ENCODE results near the gene GNA12.

DNA sequence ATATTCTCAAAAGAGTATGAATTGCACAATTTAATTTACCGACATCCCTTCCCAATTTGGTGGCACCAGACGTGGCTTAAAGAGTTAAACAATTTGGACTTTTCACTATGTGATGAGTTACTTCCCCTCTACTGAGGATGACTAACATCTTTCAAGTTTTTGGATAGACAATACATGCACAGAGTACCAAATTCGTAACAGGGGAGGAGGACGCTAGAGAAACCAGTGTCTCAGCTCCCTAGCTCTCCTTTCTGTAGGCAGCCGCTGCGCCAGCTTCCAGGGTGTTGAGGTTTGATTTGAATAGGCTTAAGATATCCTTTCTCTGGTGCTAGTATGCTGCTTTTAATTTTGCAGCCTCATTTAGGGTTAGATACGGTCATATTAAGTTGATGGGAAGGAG is 69.2 kb downstream of the GNA12 start:
- TF ChIP-seq TCF12 (IDR thresholded peaks at IDR 0.05; ENCODE audit: low read depth) = no peak
- no peak for TF ChIP-seq CREB1 (IDR thresholded peaks at IDR 0.05; ENCODE audit: low read depth)
- TF ChIP-seq, protein P1, sequence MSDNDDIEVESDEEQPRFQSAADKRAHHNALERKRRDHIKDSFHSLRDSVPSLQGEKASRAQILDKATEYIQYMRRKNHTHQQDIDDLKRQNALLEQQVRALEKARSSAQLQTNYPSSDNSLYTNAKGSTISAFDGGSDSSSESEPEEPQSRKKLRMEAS (IDR thresholded peaks at IDR 0.05) = no peak
- no peak for TF ChIP-seq EP300 (IDR thresholded peaks at IDR 0.05; ENCODE audit: borderline replicate concordance)
- TF ChIP-seq YY1 (IDR thresholded peaks at IDR 0.05; ENCODE audit: low read depth) = no peak
- TF ChIP-seq, protein P2, sequence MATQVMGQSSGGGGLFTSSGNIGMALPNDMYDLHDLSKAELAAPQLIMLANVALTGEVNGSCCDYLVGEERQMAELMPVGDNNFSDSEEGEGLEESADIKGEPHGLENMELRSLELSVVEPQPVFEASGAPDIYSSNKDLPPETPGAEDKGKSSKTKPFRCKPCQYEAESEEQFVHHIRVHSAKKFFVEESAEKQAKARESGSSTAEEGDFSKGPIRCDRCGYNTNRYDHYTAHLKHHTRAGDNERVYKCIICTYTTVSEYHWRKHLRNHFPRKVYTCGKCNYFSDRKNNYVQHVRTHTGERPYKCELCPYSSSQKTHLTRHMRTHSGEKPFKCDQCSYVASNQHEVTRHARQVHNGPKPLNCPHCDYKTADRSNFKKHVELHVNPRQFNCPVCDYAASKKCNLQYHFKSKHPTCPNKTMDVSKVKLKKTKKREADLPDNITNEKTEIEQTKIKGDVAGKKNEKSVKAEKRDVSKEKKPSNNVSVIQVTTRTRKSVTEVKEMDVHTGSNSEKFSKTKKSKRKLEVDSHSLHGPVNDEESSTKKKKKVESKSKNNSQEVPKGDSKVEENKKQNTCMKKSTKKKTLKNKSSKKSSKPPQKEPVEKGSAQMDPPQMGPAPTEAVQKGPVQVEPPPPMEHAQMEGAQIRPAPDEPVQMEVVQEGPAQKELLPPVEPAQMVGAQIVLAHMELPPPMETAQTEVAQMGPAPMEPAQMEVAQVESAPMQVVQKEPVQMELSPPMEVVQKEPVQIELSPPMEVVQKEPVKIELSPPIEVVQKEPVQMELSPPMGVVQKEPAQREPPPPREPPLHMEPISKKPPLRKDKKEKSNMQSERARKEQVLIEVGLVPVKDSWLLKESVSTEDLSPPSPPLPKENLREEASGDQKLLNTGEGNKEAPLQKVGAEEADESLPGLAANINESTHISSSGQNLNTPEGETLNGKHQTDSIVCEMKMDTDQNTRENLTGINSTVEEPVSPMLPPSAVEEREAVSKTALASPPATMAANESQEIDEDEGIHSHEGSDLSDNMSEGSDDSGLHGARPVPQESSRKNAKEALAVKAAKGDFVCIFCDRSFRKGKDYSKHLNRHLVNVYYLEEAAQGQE (IDR thresholded peaks at IDR 0.05; ENCODE audit: low read depth) = no peak
- no peak for TF ChIP-seq TAF1 (IDR thresholded peaks at IDR 0.05; ENCODE audit: low read depth)
- TF ChIP-seq ZBTB7A (IDR thresholded peaks at IDR 0.05; ENCODE audit: low read depth) = no peak
- no peak for TF ChIP-seq RAD21 (IDR thresholded peaks at IDR 0.05; ENCODE audit: low read depth)
- no peak for TF ChIP-seq NFIC (IDR thresholded peaks at IDR 0.05)
- TF ChIP-seq FOXM1 (IDR thresholded peaks at IDR 0.05; ENCODE audit: borderline replicate concordance, low read depth) = no peak
- no peak for TF ChIP-seq TEAD4 (IDR thresholded peaks at IDR 0.05)
- TF ChIP-seq CEBPB (IDR thresholded peaks at IDR 0.05) = no peak
- TF ChIP-seq, protein P3, sequence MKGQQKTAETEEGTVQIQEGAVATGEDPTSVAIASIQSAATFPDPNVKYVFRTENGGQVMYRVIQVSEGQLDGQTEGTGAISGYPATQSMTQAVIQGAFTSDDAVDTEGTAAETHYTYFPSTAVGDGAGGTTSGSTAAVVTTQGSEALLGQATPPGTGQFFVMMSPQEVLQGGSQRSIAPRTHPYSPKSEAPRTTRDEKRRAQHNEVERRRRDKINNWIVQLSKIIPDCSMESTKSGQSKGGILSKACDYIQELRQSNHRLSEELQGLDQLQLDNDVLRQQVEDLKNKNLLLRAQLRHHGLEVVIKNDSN (IDR thresholded peaks at IDR 0.05) = no peak

Measured in Ishikawa (cell line).